K562 (cell line): ENCODE results near the gene LIF.

Experiments used
- KLF16 ChIP-seq: IDR thresholded peaks from 2 replicates; pipeline ENCODE4 v1.6.1; 2016; ENCODE audit warnings: antibody characterized with exemption
- POLR2A ChIP-seq: fragments of 450-650 bp; conservative IDR thresholded peaks from 2 replicates; pipeline ENCODE4 v1.6.1; 2016

DNA sequence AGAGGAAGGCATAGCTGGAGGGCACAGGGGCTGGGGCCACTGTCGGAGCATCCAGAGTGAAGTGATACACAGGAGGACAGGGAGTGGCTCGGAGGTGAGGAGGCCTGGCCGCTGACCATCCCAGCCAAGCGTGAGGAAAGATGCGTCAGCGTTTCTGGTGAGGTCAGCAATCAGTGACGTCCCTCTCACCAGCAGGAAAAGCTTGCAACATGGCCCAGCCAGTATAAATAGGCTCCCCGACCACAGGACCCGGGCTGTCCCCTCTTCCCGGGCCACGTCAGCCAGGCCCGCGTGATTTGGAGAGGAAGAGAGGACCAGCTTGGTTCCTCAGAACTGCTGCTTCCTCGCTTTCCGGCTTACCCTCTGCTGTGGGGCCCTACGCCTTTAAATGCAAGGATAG is 24.3 kb upstream of the LIF start:
- no peak for TF ChIP-seq KLF16
- no peak for TF ChIP-seq POLR2A
